Transverse colon (tissue), 4 donors: Measurements from ENCODE around the gene RUNX1. TPM values are rescaled to one million over a fixed set of nuclear protein-coding genes. Genes with fewer than 3 reads are reported as not detected.

Experiments
- DNase-seq: peaks from one replicate; pipeline ENCODE4 v3.0.0-alpha.2; 2019
- H3K27ac ChIP-seq, 4 donors: fragments of 200-600 bp; sonication (generic); 2 replicates each; pipeline ENCODE4 v1.5.1; 2016 to 2018; ENCODE audit warnings: inconsistent platforms in 4 of 4
- H3K27me3 ChIP-seq: fragments of 200-600 bp; sonication (generic); 2 replicates; pipeline ENCODE4 v1.5.1; 2017; ENCODE audit warnings: inconsistent platforms
- H3K36me3 ChIP-seq, 4 donors: fragments of 200-600 bp; sonication (generic); 2 replicates each; pipeline ENCODE4 v1.5.1; 2017 to 2019; ENCODE audit warnings: inconsistent platforms in 4 of 4
- H3K4me1 ChIP-seq, 4 donors: fragments of 200-600 bp; sonication (generic); 2 replicates each; pipeline ENCODE4 v1.5.1; 2017 to 2020; ENCODE audit warnings: inconsistent platforms in 4 of 4
- H3K4me3 ChIP-seq, 4 donors: fragments of 200-600 bp; sonication (generic); 1 replicate in 1 of 4; 2 replicates in 3 of 4; pipeline versions ENCODE4 v1.5.1 to v1.6.1; 2017 to 2019; ENCODE audit warnings: inconsistent platforms in 4 of 4
- H3K9me3 ChIP-seq, 2 donors: fragments of 200-600 bp; sonication (generic); 2 replicates each; pipeline ENCODE4 v1.5.1; 2017 to 2019; ENCODE audit warnings: inconsistent platforms in 2 of 2
- EP300 ChIP-seq: sonication (generic); formaldehyde crosslinking; IDR thresholded peaks from one replicate; pipeline ENCODE4 v1.6.1; 2017; ENCODE audit warnings: antibody characterized with exemption, low read depth
- POLR2A ChIP-seq: fragments of 450-650 bp; IDR thresholded peaks from one replicate; pipeline ENCODE4 v1.6.1; 2016; ENCODE audit warnings: antibody characterized with exemption, mild to moderate bottlenecking, moderate library complexity
- POLR2AphosphoS5 ChIP-seq, 3 donors: sonication (generic); formaldehyde crosslinking; IDR thresholded peaks; one replicate each; pipeline ENCODE4 v1.6.1; 2016; ENCODE audit warnings: antibody characterized with exemption in 3 of 3
- WGBS, 2 donors: methylation state at CpG; one replicate each; pipeline ENCODE4 v1.1.5; 2018; ENCODE audit warnings: low coverage in 1 of 2; 5-methylcytosine and 5-hydroxymethylcytosine counted together
- in situ Hi-C, 4 donors: fragments of 200-750 bp; cut with MboI; loops; one replicate each; pipeline versions ENCODE4 v1.15.0 to v1.15.1; 2017; ENCODE audit warnings: low sequenced_read_pairs in 3 of 4, low pct_ligation_motif_present in 1 of 4, low pct_unique_long_range_greater_than_20kb in 1 of 4
- intact Hi-C: fragments of 100-400 bp; cut with DNase I; formaldehyde crosslinking; loops from one replicate; pipeline ENCODE4 v1.15.1; 2023; ENCODE audit warnings: low total_unique reads
- total RNA-seq, 4 donors: library from RNA; depleted of rRNA; stranded (reverse); fragments of >200 nt; gene quantifications; one replicate each; pipeline ENCODE4 v1.1.0, GENCODE V29; 2016
- TF ChIP-seq, protein P1 (sequence below), 5 experiments: fragments of 200-600 bp in 3 of 5; fragments of 450-650 bp in 2 of 5; sonication (generic) in 3 of 5; IDR thresholded peaks; 1 replicate in 2 of 5; 2 replicates in 3 of 5; pipeline ENCODE4 v1.5.1; 2016 to 2017; ENCODE audit warnings: antibody characterized with exemption in 5 of 5, inconsistent platforms in 3 of 5, mild to moderate bottlenecking in 2 of 5, moderate library complexity in 1 of 5

RUNX1 gene
- total RNA-seq, 4 donors from 2014 or later: 8.3 to 60.1 (median 34.7) TPM

GRCh38 chr21:34924771-34925419 is 124.2 kb downstream of the RUNX1 start:
- in situ Hi-C loops: no loop called here
- no peak for DNase-seq
- intact Hi-C loops: no loop called here
- no peaks in the 10 kb centered on the region for H3K27me3 ChIP-seq
- WGBS, 2 donors: 80 to 88% methylated on average over 1 of the region's 1 CpG
- no peak overlapping the region for H3K27ac ChIP-seq
- no peak for TF ChIP-seq POLR2AphosphoS5 (IDR thresholded peaks at IDR 0.05)
- TF ChIP-seq POLR2A: no peak
- TF ChIP-seq, protein P1, sequence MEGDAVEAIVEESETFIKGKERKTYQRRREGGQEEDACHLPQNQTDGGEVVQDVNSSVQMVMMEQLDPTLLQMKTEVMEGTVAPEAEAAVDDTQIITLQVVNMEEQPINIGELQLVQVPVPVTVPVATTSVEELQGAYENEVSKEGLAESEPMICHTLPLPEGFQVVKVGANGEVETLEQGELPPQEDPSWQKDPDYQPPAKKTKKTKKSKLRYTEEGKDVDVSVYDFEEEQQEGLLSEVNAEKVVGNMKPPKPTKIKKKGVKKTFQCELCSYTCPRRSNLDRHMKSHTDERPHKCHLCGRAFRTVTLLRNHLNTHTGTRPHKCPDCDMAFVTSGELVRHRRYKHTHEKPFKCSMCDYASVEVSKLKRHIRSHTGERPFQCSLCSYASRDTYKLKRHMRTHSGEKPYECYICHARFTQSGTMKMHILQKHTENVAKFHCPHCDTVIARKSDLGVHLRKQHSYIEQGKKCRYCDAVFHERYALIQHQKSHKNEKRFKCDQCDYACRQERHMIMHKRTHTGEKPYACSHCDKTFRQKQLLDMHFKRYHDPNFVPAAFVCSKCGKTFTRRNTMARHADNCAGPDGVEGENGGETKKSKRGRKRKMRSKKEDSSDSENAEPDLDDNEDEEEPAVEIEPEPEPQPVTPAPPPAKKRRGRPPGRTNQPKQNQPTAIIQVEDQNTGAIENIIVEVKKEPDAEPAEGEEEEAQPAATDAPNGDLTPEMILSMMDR (IDR thresholded peaks at IDR 0.05): no peak
- TF ChIP-seq EP300: no peak
- H3K36me3 ChIP-seq: no peaks in the 10 kb centered on the region
- H3K9me3 ChIP-seq: no peaks in the 10 kb centered on the region
- H3K4me1 ChIP-seq: peaks cover 0 to 9% (median 3%) of the 10 kb centered on the region in 4 donors
- no peak overlapping the region for H3K4me3 ChIP-seq

DNA sequence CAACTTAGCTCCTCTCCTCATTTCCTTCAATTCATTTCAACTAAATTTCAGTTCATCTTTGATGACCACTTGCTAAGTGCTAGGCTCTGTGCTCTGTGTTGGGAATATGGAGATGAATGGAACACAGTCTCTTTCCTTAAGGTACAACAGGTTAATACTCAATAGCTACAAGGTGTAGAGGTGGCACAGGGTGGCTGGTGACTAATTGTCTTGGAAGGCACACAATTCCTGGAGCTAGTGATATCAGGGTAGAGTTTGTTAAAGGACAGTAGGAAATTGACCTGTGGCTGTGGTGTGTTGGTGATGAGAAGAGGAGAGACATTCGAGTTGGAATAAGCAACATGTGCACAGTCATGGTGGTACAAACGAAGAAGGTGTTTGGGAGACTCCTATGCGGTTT is 124.9 kb downstream of the RUNX1 start:
- WGBS, 2 donors: 92 to 100% methylated on average over 3 of the region's 3 CpGs
- Histone ChIP-seq H3K27me3 (no peaks in the 10 kb centered on the region), H3K9me3 (no peaks in the 10 kb centered on the region), H3K4me1 (peaks cover 0 to 9% (median 3%) of the 10 kb centered on the region in 4 donors), H3K36me3 (no peaks in the 10 kb centered on the region), H3K27ac (no peak overlapping the region), H3K4me3 (no peak overlapping the region)
- no peak for DNase-seq
- in situ Hi-C loops (no loop called here), intact Hi-C loops (no loop called here)
- TF ChIP-seq EP300 (no peak), POLR2AphosphoS5 (IDR thresholded peaks at IDR 0.05) (no peak), POLR2A (no peak)
- TF ChIP-seq, protein P1 (IDR thresholded peaks at IDR 0.05): no peak

- in situ Hi-C loops: no loop called here
- H3K4me3 ChIP-seq: no peak overlapping the region
- intact Hi-C loops: no loop called here
- H3K9me3 ChIP-seq: no peaks in the 10 kb centered on the region
- DNase-seq: no peak
- H3K4me1 ChIP-seq: peaks cover 0 to 9% (median 3%) of the 10 kb centered on the region in 4 donors
- H3K27me3 ChIP-seq: no peaks in the 10 kb centered on the region
- H3K27ac ChIP-seq: no peak overlapping the region
- H3K36me3 ChIP-seq: no peaks in the 10 kb centered on the region
- WGBS, 2 donors: 91 to 96% methylated on average over 4 of the region's 4 CpGs
- TF ChIP-seq POLR2A: no peak
- TF ChIP-seq POLR2AphosphoS5 (IDR thresholded peaks at IDR 0.05): no peak
- TF ChIP-seq, protein P1 (IDR thresholded peaks at IDR 0.05): no peak
- no peak for TF ChIP-seq EP300
Measured at GRCh38 chr21:34923626-34924025, 125.5 kb downstream of the RUNX1 start.

- intact Hi-C loops: no loop called here
- in situ Hi-C loops: no loop called here
- H3K36me3 ChIP-seq: no peaks in the 10 kb centered on the region
- no peaks in the 10 kb centered on the region for H3K9me3 ChIP-seq
- no peak overlapping the region for H3K4me3 ChIP-seq
- TF ChIP-seq EP300 (no peak), POLR2AphosphoS5 (IDR thresholded peaks at IDR 0.05) (no peak), POLR2A (no peak)
- TF ChIP-seq, protein P1 (IDR thresholded peaks at IDR 0.05): no peak
- WGBS, 2 donors: 52 to 69% methylated on average over 4 of the region's 4 CpGs
- peaks cover 0 to 9% (median 3%) of the 10 kb centered on the region in 4 donors for H3K4me1 ChIP-seq
- no peaks in the 10 kb centered on the region for H3K27me3 ChIP-seq
- no peak overlapping the region for H3K27ac ChIP-seq
- no peak for DNase-seq
Measured at GRCh38 chr21:34923202-34923601, 125.9 kb downstream of the RUNX1 start.
